NCI-H345 treated with DMSO at 0.1 percent for 48 hours (cell line): ENCODE data around the gene ILK.
A peak's percentile ranks its signal among the peaks of the same experiment; 100 is the strongest.

Experiments
- DNase-seq: peaks from one replicate; lab custom pipeline; 2025; ENCODE audit not compliant: unreplicated experiment; lab: John Stamatoyannopoulos, UW

The ILK gene

GRCh38 chr11:6603287-6604080, at the start of gene ILK, which contains the start of gene RRP8:
TSS of gene ILK (plus strand) at chr11:6603774. CDS start at chr11:6604272, 498 bp downstream.
TSS of gene RRP8 (minus strand) at chr11:6603616. CDS start at chr11:6603502, 114 bp downstream.
- DNase-seq: peak; percentile 59

GRCh38 chr11:6554828-6555706, 48.5 kb upstream of the ILK start:
- no peak for DNase-seq

DNA sequence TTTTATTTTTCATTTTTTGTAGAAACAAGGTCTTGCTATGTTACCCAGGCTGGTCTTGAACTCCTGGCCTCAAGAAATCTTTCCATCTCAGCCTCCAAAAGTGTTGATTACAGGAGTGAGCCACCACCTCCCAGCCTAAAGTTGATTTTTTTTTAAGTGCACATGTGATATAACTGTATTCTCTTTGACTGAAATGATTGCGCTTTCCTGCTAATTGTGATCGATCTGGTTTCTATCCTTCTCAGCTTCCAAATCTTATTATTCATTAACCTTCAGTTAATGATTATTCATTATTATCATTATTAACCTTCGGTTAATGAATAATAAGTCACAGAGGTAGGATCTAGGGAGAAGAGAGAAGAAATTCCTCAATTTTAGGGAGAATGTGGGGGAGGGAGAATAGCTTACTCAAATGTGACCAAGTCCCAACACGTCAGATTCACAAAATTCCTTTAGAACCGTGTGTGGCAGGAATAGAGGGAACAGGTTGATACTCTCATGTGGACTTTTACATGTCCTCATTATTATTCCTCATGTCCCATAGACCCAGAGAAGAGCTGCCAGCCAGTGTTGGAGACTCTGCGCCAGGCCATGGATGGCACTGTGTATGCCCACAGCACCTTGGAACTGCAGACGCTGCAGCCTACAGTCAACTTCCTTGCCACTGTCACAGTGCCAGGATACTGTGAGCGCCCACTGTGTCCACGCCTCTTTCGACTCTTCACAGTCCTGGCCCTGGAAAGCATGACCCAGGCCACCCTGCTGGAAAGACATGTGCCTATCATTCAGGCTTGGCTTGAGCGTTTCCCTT, 47.2 kb upstream of the ILK start:
- DNase-seq: no peak

DNA sequence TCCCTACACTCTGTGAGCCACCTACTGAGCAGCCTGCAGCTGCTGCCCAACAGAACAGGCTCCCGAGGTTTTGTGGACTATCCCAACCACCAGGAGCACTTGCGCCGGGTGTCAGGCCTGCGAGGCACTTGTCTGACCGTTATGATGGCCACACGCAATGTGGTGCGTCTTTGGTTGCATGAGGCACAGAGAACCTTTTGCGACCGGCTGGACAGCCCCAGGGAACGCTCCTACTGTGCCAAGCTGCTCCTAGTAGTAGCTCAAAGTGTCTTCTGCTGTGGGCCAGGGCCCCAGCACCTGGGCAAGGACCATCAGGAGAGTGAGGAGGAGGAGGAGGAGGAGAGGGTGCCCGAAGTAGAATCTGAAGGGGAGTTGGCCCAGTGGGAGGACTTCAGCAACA, 46.5 kb upstream of the ILK start:
- DNase-seq: no peak

- DNase-seq: no peak
Measured at GRCh38 chr11:6557761-6558674, 45.6 kb upstream of the ILK start.

DNA sequence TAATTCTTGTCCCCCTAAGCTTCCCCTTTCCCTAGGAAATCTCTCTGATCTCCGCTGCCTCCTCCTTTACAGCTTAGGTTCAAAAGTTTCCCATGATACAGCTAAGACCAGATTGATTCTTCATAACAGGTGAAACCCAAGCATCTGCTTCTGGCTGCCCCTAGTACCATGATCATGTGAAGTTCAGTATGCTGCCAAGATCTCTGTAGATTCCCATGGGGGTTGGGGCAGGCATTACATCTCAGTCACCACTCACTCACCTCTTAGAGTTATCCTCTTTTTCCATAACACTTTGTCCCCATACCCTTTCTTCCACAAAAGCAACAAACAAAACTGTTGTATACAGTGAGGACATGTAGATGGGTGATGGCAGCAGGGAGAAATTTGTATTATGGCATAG, 44.2 kb upstream of the ILK start:
- DNase-seq: no peak

DNA sequence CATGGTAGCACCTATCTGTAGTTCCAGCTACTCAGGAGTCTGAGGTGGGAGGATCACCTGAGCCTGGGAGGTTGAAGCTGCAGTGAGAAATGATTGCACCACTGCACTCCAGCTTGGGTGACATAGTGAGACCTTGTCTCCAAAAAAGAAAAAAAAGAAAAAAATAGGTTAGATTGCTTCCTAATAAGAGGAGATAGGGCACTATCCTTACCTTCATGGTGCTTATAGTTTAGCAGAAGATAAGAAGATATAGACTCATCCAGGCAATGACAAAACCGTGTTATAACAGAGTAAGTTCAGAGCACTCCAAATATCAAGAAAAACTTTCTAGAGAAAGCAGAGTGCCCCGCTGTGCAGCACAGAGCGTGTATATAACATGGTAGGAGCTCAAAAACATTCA, 42.3 kb upstream of the ILK start:
- DNase-seq: no peak

DNA sequence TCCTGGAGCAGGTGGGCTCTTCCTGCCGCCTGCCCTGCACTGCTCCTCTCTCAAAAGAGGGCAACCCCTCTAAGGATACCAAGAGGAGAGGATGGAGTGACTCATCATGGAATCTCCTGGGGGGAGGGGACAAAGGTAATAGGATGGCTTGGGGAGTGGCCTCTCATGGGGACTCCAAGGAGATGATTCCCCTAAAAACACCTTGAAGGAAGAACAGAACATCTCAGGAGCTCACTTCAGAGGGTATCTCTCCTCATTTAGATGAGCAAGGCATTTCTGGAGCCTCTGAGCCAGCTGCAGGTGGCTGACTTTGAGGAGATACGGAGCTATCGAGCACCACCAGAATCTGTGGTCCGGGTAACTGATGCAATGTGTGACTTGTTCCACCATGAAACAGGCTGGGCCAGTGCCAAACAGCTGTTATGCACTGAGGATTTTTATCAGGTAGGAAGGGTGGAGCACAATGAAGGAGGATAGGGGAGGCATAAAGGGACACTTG, 40.4 kb upstream of the ILK start:
- no peak for DNase-seq

GRCh38 chr11:6563667-6564066, 39.9 kb upstream of the ILK start:
- no peak for DNase-seq

DNA sequence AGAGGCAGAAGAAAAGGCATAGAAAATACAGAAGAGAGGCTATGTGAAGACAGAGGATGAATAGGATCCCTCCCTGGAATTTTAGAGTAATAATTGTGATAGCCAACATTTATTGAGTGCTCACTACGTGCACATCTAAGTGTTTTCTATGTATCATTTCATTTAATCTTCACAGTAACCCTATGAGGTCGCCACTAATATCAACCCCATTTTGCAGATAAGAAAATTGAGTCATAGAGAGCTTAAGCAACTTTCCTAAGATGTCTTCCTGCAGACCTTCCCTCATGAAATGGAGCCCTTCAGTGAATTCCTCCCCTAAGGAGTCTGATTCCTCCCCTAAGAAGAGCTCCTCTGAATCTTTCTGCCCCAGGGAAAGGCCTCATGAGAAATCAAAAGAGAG, 38.2 kb upstream of the ILK start:
- no peak for DNase-seq

DNA sequence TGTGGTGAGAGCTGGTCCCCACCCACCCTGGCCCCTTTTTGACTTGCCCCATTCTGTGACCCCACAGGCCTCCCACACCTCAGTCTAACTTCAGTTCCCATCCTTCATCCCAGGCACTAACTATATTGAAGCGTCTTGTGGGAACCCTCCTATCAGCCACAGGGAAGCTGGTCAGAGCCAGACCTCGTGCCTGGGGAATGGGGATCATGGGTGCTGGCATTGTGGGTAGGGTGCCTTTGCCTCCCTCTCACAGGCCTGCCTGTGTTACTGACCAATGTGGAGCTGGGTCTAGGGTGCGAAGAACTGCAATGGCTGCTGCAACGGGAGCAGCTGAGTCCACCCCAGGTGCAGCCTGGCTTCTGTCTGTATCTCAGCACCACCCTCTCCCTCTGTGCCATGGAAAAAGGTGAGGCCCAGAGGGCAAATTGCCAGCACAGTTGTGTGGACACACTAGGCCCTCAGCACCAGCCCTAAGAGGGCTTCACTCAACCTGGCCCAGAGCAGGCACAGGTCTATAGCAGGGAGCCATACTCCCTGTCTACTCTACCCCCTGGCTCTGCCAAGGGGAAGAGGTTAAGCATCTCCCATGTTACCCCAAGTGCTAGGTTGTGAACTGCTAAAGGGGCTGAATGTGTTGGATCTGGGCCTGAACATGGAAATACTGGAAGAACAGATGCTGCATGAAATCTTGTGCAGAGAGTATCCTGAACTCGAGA, 37.4 kb upstream of the ILK start:
- no peak for DNase-seq

GRCh38 chr11:6566704-6567370, 36.7 kb upstream of the ILK start:
- DNase-seq: no peak

GRCh38 chr11:6567371-6567745, 36.2 kb upstream of the ILK start:
- DNase-seq: no peak

- DNase-seq: no peak
Measured at GRCh38 chr11:6568191-6568918, 35.2 kb upstream of the ILK start.

DNA sequence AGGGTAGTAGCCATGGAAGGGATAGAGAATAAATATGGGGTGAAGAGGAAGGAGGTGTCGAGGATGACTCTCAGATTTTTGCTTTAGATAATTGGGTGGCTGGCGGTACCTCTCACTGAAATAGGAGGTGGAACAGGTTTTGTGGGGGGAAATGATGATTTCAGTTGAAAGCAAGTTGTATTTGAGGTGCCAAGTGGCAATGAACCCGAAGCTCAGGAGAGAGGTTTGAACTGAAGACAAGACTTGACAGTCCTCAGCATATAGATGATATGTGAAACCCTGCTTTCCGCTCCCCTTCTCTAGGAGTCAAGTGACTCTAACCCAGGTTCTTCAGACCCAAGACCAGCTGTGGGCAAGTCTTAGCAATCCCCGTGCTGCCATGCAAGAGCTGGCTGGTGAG, 33.9 kb upstream of the ILK start:
- DNase-seq: no peak

GRCh38 chr11:6570691-6571427, 32.7 kb upstream of the ILK start:
- DNase-seq: no peak

DNA sequence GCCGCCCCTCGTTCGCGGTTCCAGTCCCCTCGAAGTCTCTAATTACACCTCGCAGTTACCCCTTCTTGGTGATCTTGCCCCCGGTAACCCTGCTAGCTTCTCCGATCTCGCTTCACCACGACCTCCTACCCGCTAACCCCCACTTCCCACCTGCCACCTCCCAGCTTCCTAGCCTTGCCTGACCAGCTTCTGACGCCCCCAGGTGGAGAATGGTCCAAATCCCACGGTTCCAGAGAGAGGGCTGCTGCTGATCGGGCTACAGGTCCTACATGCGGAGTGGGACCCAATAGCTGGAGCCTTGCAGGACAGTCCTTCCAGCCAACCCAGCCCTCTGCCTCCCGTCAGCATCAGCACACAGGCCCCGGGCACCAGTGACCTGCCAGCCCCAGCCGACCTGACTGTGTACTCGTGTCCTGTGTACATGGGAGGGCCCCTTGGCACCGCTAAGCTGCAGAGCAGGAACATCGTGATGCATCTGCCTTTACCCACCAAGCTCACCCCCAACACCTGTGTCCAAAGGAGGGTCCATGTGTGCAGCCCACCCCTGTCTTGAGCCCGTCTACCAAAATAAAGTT, 32.1 kb upstream of the ILK start:
- DNase-seq: no peak
